SK-N-SH (cell line): ENCODE results near the gene UVRAG. TPM values are rescaled to one million over a fixed set of nuclear protein-coding genes. Genes with fewer than 3 reads are reported as not detected.

Experiments
- CTCF ChIA-PET: fragments of 300-600, 350-600 bp; formaldehyde crosslinking; extraction: SDS; loops from one replicate; lab custom pipeline; 2021; lab: Yijun Ruan, JAX
- POLR2A ChIA-PET: fragments of 350-600 bp; sonication (Branson Sonifier 250); formaldehyde crosslinking; extraction: SDS; loops from one replicate; lab custom pipeline; 2020; ENCODE audit warnings: antibody characterized with exemption, inconsistent platforms; lab: Yijun Ruan, JAX
- DNase-seq: peaks from one replicate; pipeline ENCODE4 v3.0.0; 2012
- H2AFZ ChIP-seq: fragments of 200-600 bp; sonication (generic); 2 replicates; pipeline ENCODE4 v1.8.1; 2016; ENCODE audit warnings: antibody characterized with exemption, mild to moderate bottlenecking, low read depth
- H3F3A ChIP-seq: fragments of 200-600 bp; sonication (generic); replicated peaks from 2 replicates; pipeline ENCODE3; 2016; ENCODE audit warnings: antibody characterized with exemption, mild to moderate bottlenecking; ENCODE audit not compliant: insufficient read depth
- H3K27ac ChIP-seq, 2 experiments: fragments of 200-500 bp in 1 of 2; fragments of 200-600 bp in 1 of 2; sonication (Bioruptor generic) in 1 of 2; sonication (generic), shearing (Covaris generic) in 1 of 2; 2 replicates each; pipeline versions ENCODE4 v1.5.1 to v1.6.1; 2014 to 2016; ENCODE audit warnings: low read depth in 2 of 2, inconsistent platforms in 1 of 2, low read length in 1 of 2, mild to moderate bottlenecking in 1 of 2, mixed read lengths in 1 of 2
- H3K27me3 ChIP-seq: fragments of 200-600 bp; sonication (generic), shearing (Covaris generic); 2 replicates; pipeline ENCODE4 v1.6.1; 2016; ENCODE audit warnings: mixed run types; ENCODE audit not compliant: insufficient read depth
- H3K36me3 ChIP-seq, 2 experiments: fragments of 200-500 bp in 1 of 2; fragments of 200-600 bp in 1 of 2; sonication (Bioruptor generic) in 1 of 2; sonication (generic) in 1 of 2; replicated peaks in 1 of 2; 2 replicates each; pipeline versions ENCODE3 to v1.5.1; 2014 to 2016; ENCODE audit warnings: low read length in 1 of 2, mild to moderate bottlenecking in 1 of 2; ENCODE audit not compliant: insufficient read depth in 2 of 2, control insufficient read depth in 1 of 2
- H3K4me1 ChIP-seq, 2 experiments: fragments of 200-500 bp in 1 of 2; fragments of 200-600 bp in 1 of 2; sonication (Bioruptor generic) in 1 of 2; sonication (generic), shearing (Covaris generic) in 1 of 2; 2 replicates each; pipeline versions ENCODE4 v1.5.1 to v1.6.1; 2014 to 2016; ENCODE audit warnings: low read depth in 1 of 2, low read length in 1 of 2, mixed run types in 1 of 2; ENCODE audit not compliant: insufficient read depth in 2 of 2, control insufficient read depth in 1 of 2
- H3K4me2 ChIP-seq: fragments of 200-600 bp; sonication (generic), shearing (Covaris generic); 2 replicates; pipeline ENCODE4 v1.6.1; 2017; ENCODE audit warnings: mixed run types
- H3K4me3 ChIP-seq, 2 experiments: fragments of 200-500 bp in 1 of 2; fragments of 200-600 bp in 1 of 2; sonication (Bioruptor generic) in 1 of 2; sonication (generic), shearing (Covaris generic) in 1 of 2; 2 replicates each; pipeline versions ENCODE4 v1.5.1 to v1.8.1; 2014 to 2016; ENCODE audit warnings: low read depth in 2 of 2, inconsistent platforms in 1 of 2, low read length in 1 of 2, mild to moderate bottlenecking in 1 of 2, mixed read lengths in 1 of 2, moderate library complexity in 1 of 2
- H3K79me2 ChIP-seq: fragments of 200-600 bp; sonication (generic); 2 replicates; pipeline ENCODE4 v1.8.1; 2017; ENCODE audit warnings: mild to moderate bottlenecking; ENCODE audit not compliant: insufficient read depth
- H3K9ac ChIP-seq: fragments of 200-600 bp; sonication (generic); 2 replicates; pipeline ENCODE4 v1.6.1; 2017; ENCODE audit warnings: mixed run types
- H3K9me2 ChIP-seq: fragments of 200-600 bp; sonication (generic); 2 replicates; pipeline ENCODE4 v1.6.1; 2017; ENCODE audit warnings: mixed run types
- H3K9me3 ChIP-seq: fragments of 200-600 bp; sonication (generic); 2 replicates; pipeline ENCODE4 v1.6.1; 2017; ENCODE audit warnings: mixed run types, mild to moderate bottlenecking, moderate library complexity
- H4K20me1 ChIP-seq: fragments of 200-600 bp; sonication (generic); 2 replicates; pipeline ENCODE4 v1.6.1; 2017; ENCODE audit warnings: mild to moderate bottlenecking, mixed run types; ENCODE audit not compliant: insufficient read depth
- CHD2 ChIP-seq: fragments of 150-350 bp; IDR thresholded peaks from 2 replicates; pipeline ENCODE4 v1.6.1; 2018; ENCODE audit warnings: low read length; ENCODE audit not compliant: partially characterized antibody
- EP300 ChIP-seq, 2 experiments: IDR thresholded peaks; 2 replicates each; pipeline versions ENCODE4 v1.4.0 to v1.6.1; 2012; ENCODE audit warnings: borderline replicate concordance in 1 of 2, low read depth in 1 of 2, low read length in 1 of 2
- FOXJ3 ChIP-seq: sonication (generic); formaldehyde crosslinking; IDR thresholded peaks from 2 replicates; pipeline ENCODE4 v1.5.1; 2020; ENCODE audit warnings: mild to moderate bottlenecking, missing genetic modification reagents
- FOXM1 ChIP-seq: IDR thresholded peaks from 2 replicates; pipeline ENCODE4 v1.4.0; 2012; ENCODE audit warnings: low read depth, mild to moderate bottlenecking
- GABPA ChIP-seq: IDR thresholded peaks from 2 replicates; pipeline ENCODE4 v1.4.0; 2012; ENCODE audit warnings: low read depth, mild to moderate bottlenecking
- IRF3 ChIP-seq: fragments of 150-350 bp; IDR thresholded peaks from 2 replicates; pipeline ENCODE4 v1.6.1; 2016; ENCODE audit warnings: mild to moderate bottlenecking, low read depth, low read length
- MXI1 ChIP-seq: IDR thresholded peaks from 2 replicates; pipeline ENCODE4 v1.6.1; 2012; ENCODE audit warnings: mild to moderate bottlenecking, low read depth, low read length, improper control_type of control experiment
- POLR2AphosphoS5 ChIP-seq: IDR thresholded peaks from 2 replicates; pipeline ENCODE4 v1.6.1; 2012; ENCODE audit warnings: low read depth, low read length
- RAD21 ChIP-seq: IDR thresholded peaks from 2 replicates; pipeline ENCODE4 v1.6.1; 2012; ENCODE audit warnings: mild to moderate bottlenecking, low read length
- RXRA ChIP-seq: IDR thresholded peaks from 2 replicates; pipeline ENCODE4 v1.4.0; 2012; ENCODE audit warnings: low read depth, mild to moderate bottlenecking, borderline replicate concordance
- TAF1 ChIP-seq: IDR thresholded peaks from 2 replicates; pipeline ENCODE4 v1.6.1; 2012; ENCODE audit warnings: low read depth, mild to moderate bottlenecking, low read length, moderate library complexity, borderline replicate concordance
- USF1 ChIP-seq: IDR thresholded peaks from 2 replicates; pipeline ENCODE4 v1.4.0; 2012; ENCODE audit warnings: low read depth, borderline replicate concordance
- USF2 ChIP-seq: fragments of 150-350 bp; IDR thresholded peaks from 2 replicates; pipeline ENCODE4 v1.6.1; 2017; ENCODE audit warnings: antibody characterized with exemption, low read length, low read depth, borderline replicate concordance
- WGBS: methylation state at CpG from one replicate; pipeline ENCODE4 v1.1.6; 2017; ENCODE audit warnings: low lambda C conversion rate; 5-methylcytosine and 5-hydroxymethylcytosine counted together
- polyA plus RNA-seq, 3 experiments: library from polyadenylated mRNA; depleted of rRNA; stranded (reverse); fragments of >200 nt; gene quantifications; 2 replicates each; pipeline ENCODE4 v1.2.3, GENCODE V29; 2012

The UVRAG gene
- polyA plus RNA-seq, 1 of the 3 experiments (the other 2 are of a cell fraction): 5.8 TPM

- DNase-seq: no peak
- no peaks in the 10 kb centered on the region for H3K27me3 ChIP-seq
- ChIA-PET POLR2A (no interaction called here), CTCF (interaction anchor here (0.9 to 4.6 kb wide), 4 partner anchors 8 to 57 kb away, joined by 3 to 44 read pairs (median 10); no protein-coding TSS in a partner anchor)
- H3K36me3 ChIP-seq: no peaks in the 10 kb centered on the region
- no peak for TF ChIP-seq FOXM1
- no peak for TF ChIP-seq USF1
- no peak for TF ChIP-seq EP300 (IDR thresholded peaks at IDR 0.05; ENCODE audit: borderline replicate concordance in 1 of 2, low read depth in 1 of 2, low read length in 1 of 2)
- no peak for TF ChIP-seq FOXJ3 (CRISPR knock-in tag)
- TF ChIP-seq RXRA: no peak
- no peak for TF ChIP-seq USF2
- TF ChIP-seq MXI1: no peak
- no peak for TF ChIP-seq RAD21
- TF ChIP-seq IRF3: no peak
- no peak for TF ChIP-seq TAF1
- peaks cover 16% of the 10 kb centered on the region for H3F3A ChIP-seq
- no peaks in the 10 kb centered on the region for H3K9me3 ChIP-seq
- H3K79me2 ChIP-seq: peaks cover 4% of the 10 kb centered on the region; the same call in 1 of the 2 replicates
- 80% methylated on average over 8 of the region's 8 CpGs for WGBS
- no peak overlapping the region for H3K4me2 ChIP-seq
- H2AFZ ChIP-seq: no peak overlapping the region
- no peak overlapping the region for H3K4me3 ChIP-seq
- no peak overlapping the region for H3K9ac ChIP-seq
- no peak overlapping the region for H3K27ac ChIP-seq
- H3K9me2 ChIP-seq: no peaks in the 10 kb centered on the region
- H4K20me1 ChIP-seq: no peaks in the 10 kb centered on the region
- peaks cover 4 to 5% of the 10 kb centered on the region in 2 experiments; a peak in 2 of 4 replicates for H3K4me1 ChIP-seq
These were observed 4.2 kb upstream of the UVRAG start for GRCh38 chr11:75810637-75811390.

GRCh38 chr11:75811485-75811884 lies 3.5 kb upstream of the UVRAG start:
- H3K9me3 ChIP-seq: no peaks in the 10 kb centered on the region
- H3K4me1 ChIP-seq: peaks cover 6 to 8% of the 10 kb centered on the region in 2 experiments; a peak in 2 of 4 replicates
- no peak for DNase-seq
- no peaks in the 10 kb centered on the region for H3K36me3 ChIP-seq
- H4K20me1 ChIP-seq: peaks cover 3% of the 10 kb centered on the region; the same call in 1 of the 2 replicates
- H3K9ac ChIP-seq: no peak overlapping the region
- no peak overlapping the region for H3K27ac ChIP-seq
- 67% methylated on average over 2 of the region's 2 CpGs for WGBS
- ChIA-PET POLR2A (no interaction called here), CTCF (interaction anchor here (0.9 to 4.6 kb wide), 3 partner anchors 9 to 56 kb away, joined by 3 to 44 read pairs (median 18); no protein-coding TSS in a partner anchor)
- peaks cover 11% of the 10 kb centered on the region for H3K79me2 ChIP-seq
- no peak overlapping the region for H3K4me3 ChIP-seq
- no peaks in the 10 kb centered on the region for H3K9me2 ChIP-seq
- H3K4me2 ChIP-seq: no peak overlapping the region
- H2AFZ ChIP-seq: no peak overlapping the region
- TF ChIP-seq CHD2 (no peak), GABPA (no peak), MXI1 (no peak), FOXM1 (no peak), IRF3 (no peak), POLR2AphosphoS5 (no peak)
- H3K27me3 ChIP-seq: no peaks in the 10 kb centered on the region
- peaks cover 16% of the 10 kb centered on the region for H3F3A ChIP-seq
